IPS-11a (cell line): ENCODE results near the gene CNTN4.

Source experiments
- H3K4me3 ChIP-seq: one replicate; pipeline ENCODE4 v1.5.1; 2013; ENCODE audit warnings: low read depth, low read length, control low read depth

CNTN4 gene

DNA sequence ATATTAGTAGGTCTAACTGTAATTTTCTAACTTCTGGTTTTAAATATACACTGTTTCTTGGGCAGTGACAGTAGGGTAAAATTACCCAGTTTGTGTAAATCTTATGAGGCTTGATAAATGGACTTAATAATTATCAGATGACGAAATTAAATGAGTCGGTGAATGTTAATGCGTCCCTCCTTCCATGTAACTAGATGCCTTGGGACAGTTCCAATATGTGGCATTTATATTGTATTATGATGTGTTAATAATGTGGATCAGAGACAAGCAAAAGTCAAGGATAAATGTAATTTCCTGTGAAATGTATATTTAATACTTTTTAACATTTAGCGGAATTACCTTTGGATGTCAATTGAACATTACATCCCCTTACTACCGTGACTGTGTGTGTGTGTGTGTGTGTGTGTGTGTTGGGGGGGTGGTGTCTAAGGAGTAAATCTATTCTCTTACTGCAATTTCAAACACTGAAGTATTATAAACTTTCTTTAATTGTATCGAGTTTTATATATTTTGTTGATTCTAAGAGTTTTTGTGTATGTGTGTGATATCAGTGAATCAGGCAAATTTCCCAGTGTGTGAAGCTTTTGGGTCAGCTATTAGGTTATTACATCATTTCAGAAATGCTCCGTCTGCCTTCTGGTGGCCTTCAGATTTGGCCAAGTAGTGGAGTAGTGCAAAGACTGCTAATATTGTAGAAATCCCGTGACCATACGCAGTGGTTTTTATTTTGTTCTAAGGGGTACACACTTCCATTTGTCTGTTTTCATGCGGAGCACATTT, 50.1 kb downstream of the CNTN4 start:
- no peak overlapping the region for H3K4me3 ChIP-seq

DNA sequence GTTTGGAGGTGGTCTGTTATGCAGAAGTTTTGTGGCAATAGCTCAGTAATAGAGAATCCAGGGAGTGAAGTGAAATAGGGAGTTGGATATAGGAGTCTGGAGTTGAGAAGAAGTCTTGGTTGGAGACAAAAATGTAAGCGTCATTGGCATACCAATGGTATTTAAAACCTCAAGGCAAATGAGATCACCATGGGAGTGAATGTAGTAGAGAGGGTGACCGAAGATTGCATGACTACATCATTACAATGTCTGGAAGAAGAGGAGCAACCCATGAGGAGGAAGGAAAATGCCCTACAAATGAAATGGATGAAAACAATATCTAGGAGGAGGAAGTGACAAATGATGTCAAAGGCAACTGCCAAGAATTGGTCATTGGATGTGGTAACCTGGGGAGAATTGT, 54.4 kb downstream of the CNTN4 start:
- no peak overlapping the region for H3K4me3 ChIP-seq

DNA sequence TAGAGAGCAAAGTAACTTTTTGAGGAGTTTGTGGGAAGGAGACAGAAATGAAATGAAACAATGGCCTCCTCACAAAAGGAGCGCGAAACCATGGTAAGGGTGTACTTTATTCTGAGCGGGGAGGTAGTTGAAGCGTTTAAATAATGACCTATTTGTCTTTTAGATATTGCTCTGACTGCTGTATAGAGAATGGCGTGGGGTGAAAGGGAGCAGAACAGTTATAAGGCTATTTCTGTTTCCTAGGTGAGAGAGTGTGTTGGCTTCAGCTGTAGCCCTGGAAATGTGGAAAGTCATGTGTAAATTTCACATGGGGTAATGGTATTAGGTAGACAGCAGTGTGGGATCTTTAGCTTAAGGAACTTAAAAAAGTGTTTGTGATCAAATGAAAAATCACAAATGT, 54.9 kb downstream of the CNTN4 start:
- H3K4me3 ChIP-seq: no peak overlapping the region

DNA sequence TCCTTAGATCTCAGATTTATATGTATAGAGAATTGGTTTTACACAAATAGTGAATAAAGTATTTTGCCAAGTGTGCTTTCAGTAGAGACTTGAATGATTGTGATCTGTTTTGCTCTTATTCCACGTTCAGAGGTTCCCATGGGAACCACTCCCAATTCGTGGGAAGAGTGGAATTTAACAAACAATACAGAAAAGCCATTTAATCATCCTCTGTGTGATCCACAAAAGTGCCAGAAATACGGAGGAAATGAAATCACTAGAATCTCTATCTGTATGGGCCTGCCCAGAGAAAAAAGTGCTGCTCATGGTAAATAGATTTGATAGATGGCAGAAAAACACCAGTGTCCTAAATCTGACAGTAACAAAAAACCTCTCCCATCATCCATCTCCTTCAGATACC, 56.0 kb downstream of the CNTN4 start:
- no peak overlapping the region for H3K4me3 ChIP-seq

DNA sequence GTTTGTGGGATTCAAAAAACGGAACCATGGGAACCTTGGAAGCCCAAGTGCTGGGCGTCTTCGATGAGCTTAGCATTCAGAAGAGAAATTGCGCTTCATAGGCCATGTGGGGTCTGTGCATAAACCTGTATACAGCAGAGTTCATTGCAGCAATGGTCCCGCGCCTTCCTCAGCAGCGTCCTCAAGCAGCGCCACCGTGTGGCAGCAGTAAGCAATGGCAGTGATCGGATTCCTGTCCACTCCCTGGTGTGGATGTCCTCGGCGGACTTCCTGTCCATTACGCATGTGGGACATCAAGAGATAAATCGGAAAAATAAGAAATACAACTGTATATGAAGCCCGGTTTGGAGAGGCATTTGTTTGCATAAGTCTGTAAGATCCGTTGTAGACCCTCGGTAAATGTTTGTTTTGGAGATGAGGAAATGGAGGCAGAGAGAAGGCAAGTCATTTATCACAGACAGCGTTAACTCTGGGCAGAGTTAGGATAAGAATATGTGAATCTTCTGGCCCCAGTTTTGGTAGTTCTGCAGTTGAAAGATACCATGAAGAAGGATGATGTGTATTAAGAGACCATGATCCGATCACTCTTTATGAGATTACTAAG, 57.7 kb downstream of the CNTN4 start:
- no peak overlapping the region for H3K4me3 ChIP-seq

DNA sequence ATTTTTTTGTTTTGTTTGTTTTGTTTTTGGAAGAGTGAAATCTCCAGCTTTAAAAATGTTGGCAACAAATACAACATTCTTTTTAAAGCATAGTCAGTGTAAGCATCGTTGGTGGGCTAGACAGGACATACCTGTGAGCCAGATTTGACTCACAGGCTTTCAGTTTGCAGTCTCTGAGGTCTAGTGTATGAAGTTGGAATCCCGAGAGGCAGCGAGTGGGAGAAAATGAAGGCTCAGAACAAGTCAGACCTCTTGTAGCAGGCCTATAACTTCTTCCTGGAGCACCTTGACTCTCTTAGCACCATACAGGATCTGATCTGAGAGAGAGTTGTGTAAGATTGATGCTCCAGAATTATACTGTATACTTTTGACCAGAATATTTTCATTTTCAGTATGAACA, 60.2 kb downstream of the CNTN4 start:
- H3K4me3 ChIP-seq: no peak overlapping the region

DNA sequence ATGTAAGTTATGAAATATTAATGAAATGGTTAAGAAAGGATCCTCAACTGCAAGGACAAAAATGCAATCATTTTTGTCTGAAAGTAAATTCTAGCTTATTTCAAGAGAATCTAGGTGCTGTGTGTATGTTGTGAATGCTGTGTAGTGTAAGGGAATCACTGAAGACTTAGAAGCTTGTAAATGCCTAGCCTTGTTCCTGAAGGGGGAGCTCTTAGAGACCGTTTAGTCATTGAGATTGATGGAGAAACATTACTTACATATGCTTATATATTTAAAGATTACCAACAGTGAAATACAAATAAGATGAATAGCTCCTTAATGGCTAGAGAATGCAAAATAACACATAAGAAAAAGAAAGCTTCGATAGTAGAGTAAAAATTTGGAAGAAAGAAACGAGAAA, 67.9 kb downstream of the CNTN4 start:
- H3K4me3 ChIP-seq: no peak overlapping the region

DNA sequence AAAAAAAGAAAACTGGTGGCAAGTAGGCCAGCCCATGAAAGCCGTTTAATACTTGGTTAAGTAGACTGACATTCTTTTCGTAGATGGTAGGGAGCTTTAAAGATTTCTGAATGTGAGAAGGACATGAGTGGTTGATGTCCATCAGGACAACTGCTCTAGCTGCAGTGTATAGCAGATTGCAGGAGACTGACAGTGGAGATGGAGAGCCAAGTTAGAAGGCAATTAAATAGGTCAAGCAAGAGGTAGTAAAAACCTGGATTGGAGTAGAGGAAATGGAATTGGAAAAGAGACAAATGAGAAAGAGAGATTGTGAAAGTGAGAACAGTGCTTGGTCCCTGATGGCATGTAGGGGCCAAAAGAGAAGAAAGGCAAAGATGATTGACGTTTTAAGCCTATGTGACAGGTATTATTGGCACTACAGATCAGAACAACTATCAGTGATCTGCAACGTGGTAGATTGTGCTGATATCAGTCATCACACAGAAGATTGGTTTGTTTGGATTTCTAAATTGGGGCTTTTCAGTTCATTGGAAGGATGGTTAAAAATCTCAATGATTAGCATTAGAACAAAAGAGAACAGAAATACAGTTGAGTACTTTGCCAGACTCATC, 74.0 kb downstream of the CNTN4 start:
- H3K4me3 ChIP-seq: no peak overlapping the region

DNA sequence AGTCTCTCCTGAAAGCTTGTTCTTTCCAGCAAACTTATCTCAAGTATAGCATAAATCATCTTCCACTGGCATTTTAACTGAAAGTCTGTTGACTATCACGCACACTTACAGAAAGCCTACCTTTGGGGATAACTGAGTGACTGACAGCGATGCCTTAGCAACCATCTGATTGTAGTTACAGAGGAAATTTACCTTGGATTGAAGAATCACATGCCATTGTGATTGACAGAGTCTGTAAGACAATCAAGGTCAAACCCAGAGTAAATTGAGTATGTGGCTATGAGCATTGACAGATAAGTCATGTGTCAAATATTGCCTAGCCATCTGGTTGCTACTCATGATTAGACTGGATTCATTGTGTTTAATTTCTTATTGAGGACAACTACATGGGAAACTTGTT, 82.0 kb downstream of the CNTN4 start:
- H3K4me3 ChIP-seq: no peak overlapping the region

DNA sequence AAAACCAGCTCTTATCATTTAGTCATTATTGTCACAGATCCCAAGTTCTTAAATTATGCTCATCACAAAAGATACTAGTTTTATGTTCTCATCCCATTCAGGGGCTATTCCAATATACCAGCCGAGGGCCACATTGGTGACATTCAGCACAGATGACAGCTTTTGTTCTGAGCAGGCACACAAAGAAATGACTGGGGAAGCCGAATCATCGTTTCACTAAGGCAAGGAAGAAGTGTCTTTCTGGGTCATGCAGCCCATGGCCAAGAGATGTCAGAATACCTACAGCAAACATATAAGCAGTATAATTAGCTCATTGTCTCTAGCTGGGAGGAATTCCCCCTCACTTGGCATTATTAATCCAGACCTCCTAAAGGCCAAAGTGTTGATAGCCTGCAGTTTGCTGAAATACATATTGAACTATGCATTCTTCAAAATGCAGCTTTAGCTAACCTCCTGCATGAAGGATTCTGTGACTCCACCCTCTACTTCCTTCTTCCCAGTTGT, 100.2 kb downstream of the CNTN4 start:
- no peak overlapping the region for H3K4me3 ChIP-seq

DNA sequence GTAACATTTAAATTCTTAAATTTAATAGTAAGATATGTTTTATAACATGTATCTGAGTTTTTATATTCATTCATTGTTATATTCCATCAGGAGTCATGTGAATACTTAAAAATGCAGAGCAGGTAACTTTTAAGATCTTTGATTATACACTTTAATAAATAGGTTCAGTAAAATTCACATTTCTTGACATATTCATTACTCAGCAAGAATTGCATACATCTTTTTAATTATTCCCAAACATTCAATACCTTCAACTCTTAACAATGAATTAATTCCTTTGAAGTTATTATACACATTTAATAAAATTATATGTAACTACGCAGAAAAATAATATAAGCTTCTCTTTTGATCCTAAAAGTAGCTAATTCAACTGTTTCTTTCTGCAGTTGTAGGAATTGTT, 105.4 kb downstream of the CNTN4 start:
- no peak overlapping the region for H3K4me3 ChIP-seq

DNA sequence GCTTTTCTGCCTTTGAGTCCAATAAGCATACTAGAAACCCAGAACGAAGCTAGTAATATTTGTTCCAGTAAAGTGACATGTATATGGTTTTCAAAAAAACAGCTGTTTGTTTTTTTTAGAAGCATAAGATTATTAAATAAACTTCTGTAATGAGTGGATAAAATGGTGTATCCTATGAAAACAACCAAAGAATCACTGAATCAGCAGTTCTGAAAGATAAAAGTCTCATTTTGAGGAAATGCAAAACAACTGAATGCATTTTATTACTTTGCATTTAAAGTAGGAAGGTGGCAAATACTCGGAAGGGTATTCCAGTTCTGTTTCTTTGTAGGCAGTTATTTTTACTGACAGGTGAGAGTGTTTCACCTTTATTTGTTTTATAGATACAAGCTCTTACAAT, 107.0 kb downstream of the CNTN4 start:
- no peak overlapping the region for H3K4me3 ChIP-seq

DNA sequence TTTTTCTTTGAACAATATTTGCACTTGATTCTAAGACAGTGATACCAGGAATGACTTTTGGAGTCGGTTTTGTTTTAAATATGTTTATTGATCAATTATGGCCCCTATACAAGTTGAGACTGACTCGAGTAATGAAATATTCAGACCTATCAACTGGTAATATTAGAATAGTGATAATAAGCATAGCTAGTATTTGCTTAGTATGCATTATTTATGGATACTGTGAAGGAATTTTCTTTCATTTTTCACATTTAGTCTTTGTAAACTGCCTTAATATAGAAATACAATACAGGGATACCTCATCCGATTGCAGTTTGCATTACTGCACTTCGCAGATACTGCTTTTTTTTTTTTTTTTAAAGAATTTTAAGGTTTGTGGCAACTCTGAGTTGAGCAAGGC, 107.9 kb downstream of the CNTN4 start:
- no peak overlapping the region for H3K4me3 ChIP-seq

DNA sequence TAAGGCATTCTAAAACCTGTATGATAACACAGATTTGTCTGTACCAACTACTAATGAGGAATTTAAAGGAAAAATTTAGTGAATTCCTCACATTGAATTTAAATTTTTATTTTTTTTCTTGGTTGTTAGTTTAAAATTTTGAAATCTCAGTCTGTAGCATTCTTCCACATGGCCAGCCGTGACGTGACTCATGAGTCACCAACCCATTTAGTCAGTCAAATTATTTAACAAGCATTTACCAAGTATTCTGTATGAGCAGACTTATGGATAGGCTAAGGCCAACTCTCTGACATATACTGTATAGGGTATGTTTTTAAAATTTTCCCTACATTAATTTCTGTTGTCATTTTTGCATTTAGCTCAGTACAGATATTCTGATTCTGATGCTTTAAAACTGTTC, 112.9 kb downstream of the CNTN4 start:
- no peak overlapping the region for H3K4me3 ChIP-seq

DNA sequence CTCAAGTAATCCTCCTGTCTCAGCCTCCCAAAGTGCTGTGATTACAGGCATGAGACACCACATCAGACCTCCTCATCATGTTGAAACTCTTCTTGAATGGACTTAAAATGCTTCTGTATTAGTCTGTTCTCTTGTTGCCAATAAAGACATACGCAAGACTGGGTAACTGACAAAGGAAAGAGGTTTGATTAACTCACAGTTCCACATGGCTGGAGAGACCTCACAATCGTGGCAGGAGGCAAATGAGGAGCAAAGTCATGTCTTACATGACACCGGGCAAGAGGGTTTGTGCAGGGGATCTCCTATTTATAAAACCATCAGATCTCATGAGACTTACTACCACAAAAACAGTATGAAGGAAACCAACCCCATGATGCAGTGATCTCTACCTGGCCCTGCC, 113.5 kb downstream of the CNTN4 start:
- H3K4me3 ChIP-seq: no peak overlapping the region

DNA sequence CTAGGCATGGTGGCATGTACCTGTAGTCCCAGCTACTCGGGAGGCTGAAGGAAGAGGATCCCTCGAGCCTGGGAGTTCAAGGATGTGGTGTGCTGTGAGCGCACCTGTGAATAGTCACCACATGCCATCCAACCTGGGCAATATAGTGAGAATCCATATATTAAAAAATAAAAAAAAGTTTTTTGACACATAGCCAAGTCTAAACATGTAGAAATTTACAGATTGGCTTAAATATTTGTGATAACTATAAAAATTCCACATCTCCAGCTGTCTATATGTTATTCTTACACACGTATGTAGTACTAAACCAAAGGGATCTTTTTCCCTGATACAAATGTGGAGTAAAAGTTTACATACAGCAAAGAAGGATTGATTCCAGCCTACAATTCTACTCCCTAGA, 119.7 kb downstream of the CNTN4 start:
- no peak overlapping the region for H3K4me3 ChIP-seq

DNA sequence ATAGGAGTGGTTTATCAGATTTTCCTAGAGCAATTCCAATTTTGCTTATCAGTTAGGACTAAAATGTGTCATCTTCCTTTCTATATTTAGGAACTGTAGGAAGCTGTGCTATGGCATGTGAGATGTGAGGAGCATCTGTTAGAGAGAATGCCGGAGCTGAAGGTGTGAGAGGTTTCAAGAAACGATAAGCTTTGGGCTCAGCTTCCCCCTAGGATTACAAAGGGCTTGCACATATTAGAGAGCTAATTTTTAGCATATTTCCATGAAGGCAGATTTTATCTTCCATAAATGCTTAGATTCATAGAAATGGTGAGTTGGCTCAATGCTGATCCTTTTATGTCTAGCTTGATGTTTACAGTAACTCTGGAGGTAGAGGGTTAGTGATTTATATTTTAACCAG, 120.2 kb downstream of the CNTN4 start:
- no peak overlapping the region for H3K4me3 ChIP-seq

DNA sequence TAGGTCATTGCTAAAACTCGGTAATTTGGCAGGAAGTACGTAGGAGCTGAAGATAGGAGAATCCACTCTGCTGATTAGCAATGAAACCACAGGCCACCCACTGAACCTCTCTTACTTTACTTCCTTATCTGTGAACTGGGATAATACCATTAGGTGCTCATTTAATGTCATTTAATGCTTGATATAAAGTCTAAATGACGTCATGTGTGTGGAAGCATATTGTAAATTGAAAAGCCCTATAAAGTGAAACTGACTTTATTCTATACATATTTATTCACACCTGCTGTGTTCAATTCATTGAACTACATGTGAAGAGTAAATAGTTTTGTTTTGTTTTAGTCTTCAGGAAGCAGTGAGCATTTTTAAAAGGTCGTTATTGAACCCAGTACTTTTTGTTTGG, 137.5 kb downstream of the CNTN4 start:
- no peak overlapping the region for H3K4me3 ChIP-seq

DNA sequence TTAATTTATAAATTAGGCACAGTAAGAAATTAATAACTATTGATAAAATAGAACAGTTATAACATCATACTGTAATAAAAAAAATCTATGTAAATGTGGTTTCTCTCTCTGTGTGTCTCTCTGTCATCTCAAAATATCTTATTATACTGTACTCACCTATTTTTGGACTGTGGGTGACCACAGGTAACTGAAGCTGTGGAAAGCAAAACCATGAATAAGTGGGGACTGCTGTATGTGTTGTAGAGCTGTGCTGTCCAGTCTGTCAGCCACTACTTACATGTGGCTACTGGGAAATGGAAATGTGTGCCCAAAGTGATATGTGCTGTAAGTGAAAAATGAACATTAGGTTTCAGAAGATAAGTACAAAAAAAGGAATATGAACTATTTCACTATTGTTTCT, 145.5 kb downstream of the CNTN4 start:
- no peak overlapping the region for H3K4me3 ChIP-seq

DNA sequence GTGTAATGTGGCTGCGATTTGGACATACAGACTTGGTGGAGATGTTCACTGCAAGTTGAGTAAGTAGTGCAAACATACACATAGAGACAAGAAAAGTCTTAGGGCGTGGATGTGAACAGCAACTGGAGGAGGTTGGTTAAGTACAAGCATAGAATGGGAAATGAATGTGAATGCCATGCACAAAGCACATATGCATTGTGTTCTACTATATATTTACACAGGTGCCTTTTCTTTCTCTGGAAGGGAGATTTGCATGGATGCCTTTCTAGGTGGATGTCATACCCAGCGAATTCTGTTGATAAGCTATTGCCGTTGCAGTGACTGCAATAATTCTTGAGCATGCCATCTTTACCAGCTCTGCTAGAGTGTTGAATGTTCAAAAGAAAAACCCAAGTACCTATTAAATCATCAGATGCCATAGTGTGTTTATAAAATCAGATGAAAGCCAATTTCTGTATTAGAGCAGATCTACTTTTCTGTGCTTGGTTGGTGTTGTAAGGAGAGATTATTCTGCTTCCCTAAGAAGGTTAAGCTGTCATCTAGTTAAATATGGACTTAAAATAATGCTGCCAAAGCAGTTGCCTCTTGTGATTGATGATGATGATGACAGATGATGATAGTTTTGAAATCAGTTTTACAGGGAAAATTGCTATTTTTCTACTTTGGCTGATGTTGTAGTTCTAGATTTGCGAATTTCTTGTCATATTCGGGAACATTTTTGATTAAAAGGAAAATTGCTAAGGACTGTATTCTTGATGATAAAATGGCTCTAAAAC, 148.4 kb downstream of the CNTN4 start:
- no peak overlapping the region for H3K4me3 ChIP-seq

DNA sequence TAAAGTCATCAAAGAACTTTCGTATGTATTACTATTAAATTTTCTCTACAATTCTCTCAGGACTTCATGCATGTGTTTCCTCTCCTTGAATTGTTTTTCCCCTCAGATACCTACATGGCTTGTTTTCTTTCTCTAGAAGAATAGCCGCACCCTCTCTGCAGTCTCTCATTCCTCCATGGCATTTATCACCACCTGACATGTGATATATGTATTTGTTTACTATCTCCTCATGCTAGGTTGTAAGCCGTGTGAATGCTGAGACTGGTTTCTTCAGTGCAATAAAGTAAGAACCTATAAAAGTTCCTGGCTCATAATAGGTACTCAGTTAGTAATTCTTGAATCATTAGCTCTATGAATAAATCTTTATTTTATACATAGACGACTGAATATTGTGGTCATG, 149.2 kb downstream of the CNTN4 start:
- H3K4me3 ChIP-seq: no peak overlapping the region

DNA sequence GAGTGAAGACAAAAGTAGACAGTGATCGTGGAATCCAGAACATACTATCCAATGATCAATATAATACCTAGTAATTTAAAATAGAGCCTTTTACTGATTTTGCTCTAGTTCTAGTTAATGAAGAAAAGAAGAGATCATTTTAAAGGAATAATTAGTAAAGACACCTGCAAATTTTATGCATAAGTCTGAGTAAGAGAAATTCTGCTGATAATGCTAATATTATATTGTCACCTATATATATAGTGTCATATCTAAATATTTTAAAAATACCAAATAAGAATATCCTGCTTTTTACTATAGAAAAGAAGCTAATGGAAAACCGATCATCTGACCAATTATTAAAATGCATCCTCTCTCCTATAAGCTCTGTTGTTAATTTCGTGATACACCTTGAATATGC, 152.1 kb downstream of the CNTN4 start:
- no peak overlapping the region for H3K4me3 ChIP-seq
